WI38 (cell line): Measurements from ENCODE around the gene SMNDC1.

Experiments
- H3K4me3 ChIP-seq: 2 replicates; pipeline ENCODE4 v1.5.1; 2011; ENCODE audit warnings: low read depth, mild to moderate bottlenecking, control low read depth, low read length
- CTCF ChIP-seq: IDR thresholded peaks from 2 replicates; pipeline ENCODE4 v1.5.1; 2012; ENCODE audit warnings: low read depth, mild to moderate bottlenecking, control low read depth, low read length

Gene SMNDC1

GRCh38 chr10:110244550-110244949 lies 60.2 kb downstream of the SMNDC1 start:
- no peak overlapping the region for H3K4me3 ChIP-seq
- no peak for TF ChIP-seq CTCF

DNA sequence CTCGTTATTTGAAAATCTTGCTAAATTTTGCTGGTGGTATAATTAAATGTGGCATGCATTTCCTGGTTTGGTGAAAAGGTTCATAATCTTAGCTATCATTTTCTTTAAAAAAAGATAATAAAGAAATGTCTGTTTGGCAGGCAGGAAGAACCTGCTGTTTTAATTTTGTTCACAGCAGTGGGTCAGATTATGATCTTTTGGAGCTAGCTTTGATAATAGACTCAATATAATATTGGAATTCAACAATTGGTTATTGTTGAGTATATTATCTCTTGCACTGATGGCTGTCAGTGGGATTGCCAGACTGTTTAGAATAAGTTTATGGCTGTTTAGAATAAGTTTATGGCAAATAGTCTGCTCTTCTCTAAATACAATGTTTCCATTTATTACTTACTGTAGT lies 62.2 kb downstream of the SMNDC1 start:
- H3K4me3 ChIP-seq = no peak overlapping the region
- TF ChIP-seq CTCF = no peak

DNA sequence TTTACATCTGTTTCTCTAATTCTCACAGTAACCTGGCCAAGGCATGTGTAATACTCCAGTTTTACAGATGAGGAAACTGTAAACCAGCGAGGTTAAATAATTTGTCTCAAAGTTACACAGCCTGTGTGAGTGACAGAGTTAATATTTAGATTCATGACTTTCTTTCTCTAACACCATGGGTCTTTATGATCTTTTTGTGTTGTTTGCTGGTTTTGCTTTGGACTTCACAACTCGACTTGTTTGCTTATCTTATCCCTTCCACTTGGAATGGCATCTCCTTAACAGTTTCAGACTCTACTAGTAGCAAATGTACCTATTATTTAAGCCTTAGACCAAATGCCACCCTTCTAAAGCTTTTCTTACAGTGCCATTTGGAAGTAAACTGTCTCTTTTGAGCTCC lies 62.9 kb downstream of the SMNDC1 start:
- no peak overlapping the region for H3K4me3 ChIP-seq

GRCh38 chr10:110241407-110241806 lies 63.3 kb downstream of the SMNDC1 start:
- TF ChIP-seq CTCF = no peak
- H3K4me3 ChIP-seq = no peak overlapping the region

More for the DNA sequence above, 62.9 kb downstream of the SMNDC1 start:
- no peak for TF ChIP-seq CTCF
